GM19035 (cell line): ENCODE results near the gene ANKH.

Experiments
- ATAC-seq: cut with Tn5 transposase; IDR thresholded peaks from one replicate; pipeline ENCODE4 v1.9.1; 2021; ENCODE audit not compliant: unreplicated experiment

Gene ANKH

DNA sequence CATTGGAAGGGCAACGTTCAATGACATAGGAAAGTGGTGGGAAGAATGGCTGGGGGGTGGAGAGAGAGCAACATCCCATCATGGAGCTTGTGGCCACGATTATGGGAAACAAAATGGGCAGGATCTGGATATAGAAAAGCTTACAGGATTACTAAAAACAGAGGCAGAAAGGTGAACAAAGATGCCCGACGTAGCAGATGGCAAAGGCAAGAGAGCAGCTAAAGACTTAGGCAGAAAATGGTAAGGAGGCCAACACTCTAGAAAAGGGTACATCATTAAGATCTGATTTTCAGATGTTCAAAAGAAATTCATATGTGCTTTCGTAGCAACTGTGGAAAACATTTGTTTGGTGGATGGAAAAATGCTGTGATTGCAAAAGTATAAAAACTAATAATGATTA lies 104.5 kb downstream of the ANKH start:
- no peak for ATAC-seq

DNA sequence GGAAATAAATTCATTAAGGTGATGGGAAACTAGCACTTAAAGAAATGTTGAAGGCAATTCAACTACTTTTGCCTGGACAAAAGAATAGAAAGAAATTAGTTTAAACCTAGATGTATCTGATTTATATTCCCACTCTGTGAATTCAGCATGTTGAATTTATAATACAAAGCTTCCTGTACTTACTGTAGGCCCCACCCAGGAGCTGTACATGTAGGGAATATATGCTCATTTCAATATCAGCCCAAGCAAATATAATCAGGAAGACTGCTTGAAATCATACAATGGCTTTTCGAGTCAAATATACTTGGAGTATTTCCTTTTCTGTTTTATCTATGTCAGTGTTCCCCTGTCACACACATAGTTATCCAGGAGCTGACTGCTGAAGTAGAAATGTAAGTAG lies 105.0 kb downstream of the ANKH start:
- no peak for ATAC-seq

DNA sequence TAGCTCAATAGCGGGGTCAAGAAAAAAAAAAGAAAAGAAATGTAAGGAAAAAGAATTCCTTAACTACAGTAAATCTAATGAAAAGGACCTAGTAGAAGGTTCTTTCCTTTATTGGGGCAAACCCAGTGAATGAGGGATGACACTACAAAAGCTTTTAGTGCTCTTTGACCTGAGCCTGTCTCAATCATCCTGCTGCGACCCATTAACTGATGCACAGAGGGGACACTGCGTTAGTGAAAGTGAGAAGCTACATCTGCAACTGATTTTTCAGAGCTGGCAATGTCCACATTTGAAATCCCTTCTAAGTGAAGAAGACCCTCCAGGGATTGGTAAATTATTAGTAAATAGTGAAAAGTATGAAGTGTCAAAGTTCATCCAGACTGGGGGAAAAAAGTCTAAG lies 106.0 kb downstream of the ANKH start:
- ATAC-seq = no peak

DNA sequence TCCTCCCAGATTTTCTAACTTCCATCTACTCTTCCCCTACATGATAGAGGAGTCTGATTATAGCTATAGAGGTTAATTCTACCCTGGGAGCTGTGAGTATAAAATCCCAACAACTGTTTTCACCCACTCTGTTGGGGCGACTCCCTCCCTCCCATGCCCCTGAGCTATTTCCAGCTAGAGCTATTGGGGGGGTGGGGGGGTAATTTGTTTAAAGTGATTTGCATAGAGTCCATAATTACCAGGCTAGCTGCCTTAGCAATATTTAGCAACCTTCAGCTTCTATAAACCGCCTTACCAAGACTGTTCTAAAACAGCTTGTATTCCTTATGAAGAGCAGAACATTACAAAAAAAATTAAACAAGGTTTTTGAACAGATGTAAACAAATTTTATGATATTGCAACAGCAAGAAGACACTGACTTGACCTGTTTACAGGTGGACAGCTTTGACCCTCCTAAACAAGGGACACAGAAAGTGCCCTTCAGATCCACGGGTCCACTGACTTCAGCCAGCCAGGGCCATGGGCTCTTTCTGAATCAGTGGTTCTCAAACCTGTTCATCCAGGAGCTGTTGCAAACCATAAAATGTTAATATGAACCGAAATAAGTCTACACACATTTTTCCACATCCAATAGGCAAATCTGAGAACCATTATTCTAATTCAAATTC lies 108.9 kb downstream of the ANKH start:
- no peak for ATAC-seq

- ATAC-seq = no peak
Measured at GRCh38 chr5:14760548-14761002, 111.0 kb downstream of the ANKH start.

GRCh38 chr5:14759744-14760547 lies 111.6 kb downstream of the ANKH start:
- no peak for ATAC-seq

- ATAC-seq = no peak
Measured at GRCh38 chr5:14757850-14758249, 113.7 kb downstream of the ANKH start.

GRCh38 chr5:14756478-14756877 lies 115.1 kb downstream of the ANKH start:
- ATAC-seq = no peak

- no peak for ATAC-seq
Measured at GRCh38 chr5:14753947-14754346, 117.6 kb downstream of the ANKH start.

DNA sequence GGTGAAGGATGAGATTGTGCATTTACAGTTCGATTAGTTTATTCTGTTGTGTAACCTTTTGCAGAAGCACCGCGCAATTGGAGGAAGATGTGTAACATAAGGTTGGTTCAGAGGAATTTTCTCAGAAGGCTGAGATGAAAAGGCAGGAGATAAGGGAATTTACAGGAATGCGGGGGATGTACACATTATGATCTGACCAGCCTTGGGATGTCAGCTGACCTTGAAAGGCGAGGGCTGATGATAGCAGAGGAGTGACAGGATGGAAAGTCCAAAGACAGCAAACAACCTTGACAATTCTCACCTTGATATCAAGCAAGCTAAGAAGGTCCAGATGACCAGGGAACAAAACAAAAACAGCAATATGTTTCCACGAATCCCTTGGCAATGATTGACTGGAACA lies 118.3 kb downstream of the ANKH start:
- no peak for ATAC-seq

- no peak for ATAC-seq
Measured at GRCh38 chr5:14752497-14753071, 119.0 kb downstream of the ANKH start.

DNA sequence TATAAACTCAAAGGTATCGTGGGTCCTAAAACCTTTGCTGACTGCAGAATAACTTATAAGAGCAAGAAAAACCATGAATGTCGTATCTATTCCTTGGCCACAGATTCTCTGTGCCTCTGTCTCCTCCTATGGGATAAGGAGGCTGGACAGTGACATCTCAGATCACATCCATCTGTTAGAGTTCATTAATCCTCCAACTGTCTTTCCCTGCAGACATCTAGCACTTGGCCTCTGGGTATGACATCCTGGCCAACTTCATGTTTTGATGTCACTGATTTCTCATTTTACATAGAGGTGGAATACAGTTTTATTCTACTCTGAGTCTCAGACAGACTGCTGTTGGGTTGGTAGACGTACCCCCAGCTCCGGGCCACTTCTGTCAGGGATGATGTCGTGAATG lies 120.9 kb downstream of the ANKH start:
- ATAC-seq = no peak

DNA sequence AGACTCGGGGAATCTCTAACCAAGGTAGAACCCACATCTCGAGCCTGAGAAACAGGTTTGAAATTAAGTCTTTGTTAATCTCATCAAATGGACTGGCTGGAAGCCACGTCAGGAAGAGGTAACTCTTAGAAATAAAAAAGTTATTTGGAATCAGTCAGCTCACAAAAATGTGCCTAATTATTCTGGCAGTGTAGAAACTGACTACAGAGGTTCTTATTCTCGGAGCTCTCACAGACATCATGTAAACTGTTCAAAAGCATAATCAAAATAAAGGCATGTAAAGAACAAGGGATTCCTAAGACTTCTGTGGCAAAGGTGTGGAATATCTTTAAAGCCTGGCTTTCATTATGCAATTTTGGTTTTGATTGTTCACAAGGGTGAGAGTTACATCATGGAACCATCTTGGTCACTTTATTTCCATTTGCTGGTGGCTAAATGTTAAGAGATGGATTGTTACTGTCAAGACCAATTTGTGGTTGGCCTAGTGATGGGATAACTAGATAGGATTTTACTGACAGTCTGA lies 121.9 kb downstream of the ANKH start:
- no peak for ATAC-seq

DNA sequence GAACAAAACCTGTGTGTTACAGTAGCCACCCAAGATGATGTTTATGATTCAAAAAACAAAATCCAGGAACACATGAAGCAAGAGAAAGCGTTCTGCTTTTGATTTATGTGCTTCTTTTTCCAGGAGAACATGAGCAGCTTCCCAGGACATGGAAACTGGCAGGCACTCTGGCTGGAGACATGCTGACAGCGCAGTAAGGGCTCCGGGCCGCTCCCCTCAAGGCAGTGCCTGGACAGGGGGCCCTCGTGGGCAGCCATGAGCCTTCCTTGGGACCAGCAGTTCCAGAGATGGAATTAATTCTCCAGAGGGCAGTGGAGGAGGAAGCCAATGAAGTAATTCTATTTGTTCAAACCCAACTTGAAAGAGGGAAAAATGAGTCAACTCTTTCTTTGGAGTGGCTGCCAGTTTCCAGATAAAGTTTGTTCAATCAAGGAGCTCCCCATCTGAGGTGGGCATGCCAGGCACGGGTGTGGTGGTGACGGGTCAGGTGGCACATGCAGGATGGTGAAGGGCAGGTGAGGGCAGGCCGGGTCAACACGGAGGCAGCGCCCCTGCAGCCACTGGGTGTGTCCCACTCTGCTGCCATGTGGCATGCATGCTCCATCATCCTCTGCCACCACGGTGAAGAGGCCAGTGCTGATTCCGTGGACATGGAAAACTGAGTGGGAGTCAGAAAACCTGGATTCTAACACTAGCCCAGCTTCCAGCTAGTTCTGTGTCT lies 123.2 kb downstream of the ANKH start:
- ATAC-seq = no peak

DNA sequence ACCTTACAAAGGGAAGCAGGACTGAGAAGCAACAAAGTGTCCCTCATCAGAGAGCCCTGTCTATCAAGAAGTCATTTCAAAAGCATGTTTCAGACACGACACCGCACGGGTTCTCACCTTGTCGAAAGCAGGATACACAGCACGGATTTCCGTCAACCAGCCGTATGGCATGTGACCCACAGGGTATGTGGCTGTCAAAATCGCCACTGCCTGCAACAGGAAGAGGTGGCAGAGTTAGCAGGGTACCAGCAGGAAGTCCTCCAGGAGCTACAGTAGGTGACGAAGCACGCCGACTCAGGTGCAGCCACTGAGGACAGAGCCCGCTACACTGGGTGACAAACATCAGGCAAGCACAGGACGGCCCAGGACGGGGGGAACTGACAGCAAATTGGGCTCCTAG lies 125.8 kb downstream of the ANKH start:
- no peak for ATAC-seq

DNA sequence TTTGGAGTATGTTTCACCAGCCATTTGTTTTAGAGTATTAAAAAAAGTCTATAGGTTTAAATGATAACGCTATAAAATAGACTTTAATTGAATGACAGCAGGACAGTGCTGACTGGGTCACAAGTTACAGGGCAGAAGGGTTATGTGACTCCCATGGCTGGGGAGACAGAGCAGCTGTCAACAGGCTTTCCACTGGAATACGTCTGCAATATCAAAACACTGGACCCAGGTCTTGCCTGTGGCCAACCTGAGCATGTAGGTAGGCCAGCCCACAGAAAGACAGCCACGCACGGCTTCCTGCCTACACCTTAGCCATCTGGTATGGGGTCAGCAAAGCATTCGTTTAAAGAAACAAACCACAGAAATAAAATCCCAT lies 126.4 kb downstream of the ANKH start:
- no peak for ATAC-seq

- no peak for ATAC-seq
Measured at GRCh38 chr5:14744296-14745187, 127.0 kb downstream of the ANKH start.

DNA sequence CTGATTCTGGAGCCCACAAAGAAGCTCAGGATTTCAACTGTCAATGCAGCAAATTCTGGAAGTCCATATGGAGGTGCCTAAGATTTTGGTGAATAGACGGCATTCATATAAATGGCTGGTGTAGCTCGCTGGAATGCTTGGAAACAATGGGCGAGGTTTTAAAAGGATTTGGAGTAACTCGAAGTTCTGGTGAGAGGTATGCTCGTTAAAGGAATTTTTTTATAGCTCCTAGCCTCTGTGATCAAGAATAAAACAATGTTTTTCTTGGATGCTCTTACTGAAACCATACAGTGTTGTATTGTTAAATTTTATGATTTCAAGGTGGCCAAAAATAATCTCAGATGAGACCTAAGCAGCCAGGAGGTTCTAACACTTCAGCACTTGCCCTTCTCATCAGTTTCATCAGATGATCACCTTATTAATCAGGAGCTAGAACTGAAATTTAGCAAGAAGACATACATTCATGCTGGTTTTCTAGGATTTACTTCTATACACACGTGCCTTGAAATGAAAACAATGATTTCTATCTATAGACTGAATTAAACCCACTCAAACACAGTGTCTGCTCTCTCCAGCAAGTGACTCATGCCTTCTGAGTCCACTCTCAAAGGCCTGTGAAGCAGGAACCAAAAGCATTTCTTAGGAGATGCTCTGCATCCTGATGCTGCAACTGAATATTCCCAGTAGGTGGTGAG lies 127.8 kb downstream of the ANKH start:
- no peak for ATAC-seq

- ATAC-seq = no peak
Measured at GRCh38 chr5:14742498-14742897, 129.1 kb downstream of the ANKH start.
